GM18505 (cell line): ENCODE measurements around the gene BST2.

ENCODE experiments used
- ATAC-seq: cut with Tn5 transposase; IDR thresholded peaks from one replicate; pipeline ENCODE4 v1.9.1; 2021; ENCODE audit not compliant: unreplicated experiment
- POLR2A ChIP-seq: IDR thresholded peaks from 4 replicates; pipeline ENCODE4 v1.6.1; 2011; ENCODE audit warnings: borderline replicate concordance; ENCODE audit not compliant: insufficient read depth, insufficient read length; ENCODE audit errors: extremely low read depth

BST2 gene

GRCh38 chr19:17424743-17425365 is 19.4 kb upstream of the BST2 start:
- no peak for ATAC-seq
- no peak for TF ChIP-seq POLR2A

GRCh38 chr19:17423429-17424208 is 18.2 kb upstream of the BST2 start:
- no peak for TF ChIP-seq POLR2A
- no peak for ATAC-seq

- TF ChIP-seq POLR2A = no peak
- no peak for ATAC-seq
These were observed 16.5 kb upstream of the BST2 start for GRCh38 chr19:17421942-17422341.

GRCh38 chr19:17420475-17420924 is 15.1 kb upstream of the BST2 start:
- peak; percentile 20 for ATAC-seq
- no peak for TF ChIP-seq POLR2A

GRCh38 chr19:17419621-17420474 is 14.4 kb upstream of the BST2 start, which contains the start of gene MVB12A:
MVB12A (plus strand) TSS chr19:17420047; CDS start chr19:17420136, 89 bp downstream.
- ATAC-seq = peak; percentile 91
- peak; percentile 38 for TF ChIP-seq POLR2A

GRCh38 chr19:17419154-17419620 is 13.8 kb upstream of the BST2 start:
- TF ChIP-seq POLR2A = no peak
- no peak for ATAC-seq

- no peak for TF ChIP-seq POLR2A
- no peak for ATAC-seq
These were observed 13.3 kb upstream of the BST2 start for GRCh38 chr19:17418710-17419109.

GRCh38 chr19:17415121-17415520 is 9.7 kb upstream of the BST2 start:
- no peak for TF ChIP-seq POLR2A
- no peak for ATAC-seq

- TF ChIP-seq POLR2A = no peak
- ATAC-seq = no peak
These were observed 8.7 kb upstream of the BST2 start for GRCh38 chr19:17414097-17414496.

- TF ChIP-seq POLR2A = no peak
- ATAC-seq = no peak
These were observed 6.4 kb upstream of the BST2 start for GRCh38 chr19:17411801-17412200.

GRCh38 chr19:17409990-17410389 is 4.6 kb upstream of the BST2 start:
- no peak for TF ChIP-seq POLR2A
- ATAC-seq = no peak

GRCh38 chr19:17406887-17407196 is 1.4 kb upstream of the BST2 start:
- no peak for ATAC-seq
- no peak for TF ChIP-seq POLR2A
